Spleen (tissue), 7 donors: ENCODE measurements around the gene DNAH6.

Source experiments
- CTCF ChIP-seq, 11 experiments: fragments of 200-600 bp in 7 of 11; fragments of 450-650 bp in 4 of 11; sonication (generic) in 4 of 11; IDR thresholded peaks in 8 of 11; conservative IDR thresholded peaks in 3 of 11; 1 replicate in 7 of 11; 2 replicates in 4 of 11; pipeline versions ENCODE4 v1.4.0 to v1.8.0; 2016 to 2021; ENCODE audit warnings: antibody characterized with exemption in 11 of 11, inconsistent platforms in 4 of 11, mild to moderate bottlenecking in 1 of 11
- POLR2A ChIP-seq, 3 donors: fragments of 450-650 bp; IDR thresholded peaks; one replicate each; pipeline ENCODE4 v1.5.1; 2017; ENCODE audit warnings: antibody characterized with exemption in 3 of 3, mild to moderate bottlenecking in 1 of 3
- POLR2AphosphoS5 ChIP-seq, 3 donors: sonication (generic); formaldehyde crosslinking; IDR thresholded peaks; one replicate each; pipeline ENCODE4 v1.5.1; 2017; ENCODE audit warnings: antibody characterized with exemption in 3 of 3
- donor health status: DM: no; HTN: no; CAD: no; lungs with moderate emphysema.
- donor health status: DM: no; HTN: no; CAD: no.
- donor health status: DM: no; HTN: no; CAD: no.

GRCh38 chr2:84491256-84491655 lies 25.0 kb upstream of the DNAH6 start:
- TF ChIP-seq CTCF (IDR thresholded peaks at IDR 0.05 in 8 of 11, conservative IDR thresholded peaks at IDR 0.05 in 3 of 11), result no peak
- no peak for TF ChIP-seq POLR2AphosphoS5 (IDR thresholded peaks at IDR 0.05)
- no peak for TF ChIP-seq POLR2A (IDR thresholded peaks at IDR 0.05)
